ENCODE data around the gene TAF11.

The TAF11 gene

GRCh38 chr6:34836451-34836850, 51.4 kb downstream of the TAF11 start:
- Histone ChIP-seq H3K27ac (ENCODE audit: insufficient read depth in 1 of 2, low read depth in 1 of 2, low read length in 2 of 2, poor library complexity in 1 of 2, severe bottlenecking in 2 of 2) (no peak overlapping the region), H3K9me3 (ENCODE audit: control extremely low read depth in 1 of 5, control insufficient read depth in 4 of 5, insufficient read depth in 2 of 5, low read depth in 1 of 5, low read length in 4 of 5) (no peaks in the 10 kb centered on the region), H3K36me3 (ENCODE audit: control insufficient read depth in 4 of 4, insufficient read depth in 4 of 4, low read length in 3 of 4) (peaks cover 0 to 56% (median 28%) of the 10 kb centered on the region in 4 experiments), H3K4me3 (ENCODE audit: control insufficient read depth in 1 of 7, extremely low read depth in 1 of 7, insufficient read depth in 4 of 7, low read depth in 2 of 7, low read length in 6 of 7) (no peak overlapping the region), H3K27me3 (replicated peaks in 2 of 5; ENCODE audit: control insufficient read depth in 4 of 5, insufficient read depth in 5 of 5, low read length in 4 of 5) (no peaks in the 10 kb centered on the region), H3K4me1 (ENCODE audit: control extremely low read depth in 1 of 4, control insufficient read depth in 4 of 4, insufficient read depth in 4 of 4, low read length in 3 of 4) (peaks cover 0 to 22% (median 5%) of the 10 kb centered on the region in 4 experiments)
- DNase-seq = no peak
- ChIA-PET CTCF (no interaction called here), POLR2A (no interaction called here)
- no CpG with 5 or more reads among the region's 2 CpGs for WGBS (ENCODE audit: insufficient coverage)

- 100% methylated on average over 2 of the region's 4 CpGs for WGBS (ENCODE audit: insufficient coverage)
- no peak for DNase-seq
- no peak overlapping the region for H3K27ac ChIP-seq (ENCODE audit: insufficient read depth in 1 of 2, low read depth in 1 of 2, low read length in 2 of 2, poor library complexity in 1 of 2, severe bottlenecking in 2 of 2)
- H3K36me3 ChIP-seq (ENCODE audit: control insufficient read depth in 4 of 4, insufficient read depth in 4 of 4, low read length in 3 of 4) = peaks cover 0 to 56% (median 28%) of the 10 kb centered on the region in 4 experiments
- no peaks in the 10 kb centered on the region for H3K9me3 ChIP-seq (ENCODE audit: control extremely low read depth in 1 of 5, control insufficient read depth in 4 of 5, insufficient read depth in 2 of 5, low read depth in 1 of 5, low read length in 4 of 5)
- POLR2A ChIA-PET = no interaction called here
- H3K4me3 ChIP-seq (ENCODE audit: control insufficient read depth in 1 of 7, extremely low read depth in 1 of 7, insufficient read depth in 4 of 7, low read depth in 2 of 7, low read length in 6 of 7) = no peak overlapping the region
- H3K4me1 ChIP-seq (ENCODE audit: control extremely low read depth in 1 of 4, control insufficient read depth in 4 of 4, insufficient read depth in 4 of 4, low read length in 3 of 4) = peaks cover 0 to 22% (median 5%) of the 10 kb centered on the region in 4 experiments
- CTCF ChIA-PET = interaction anchor here (1.6 kb wide), 1 partner anchor 45 kb away, joined by 3 read pairs; no protein-coding TSS in a partner anchor
- H3K27me3 ChIP-seq (replicated peaks in 2 of 5; ENCODE audit: control insufficient read depth in 4 of 5, insufficient read depth in 5 of 5, low read length in 4 of 5) = no peaks in the 10 kb centered on the region
Measured at GRCh38 chr6:34836008-34836407, 51.8 kb downstream of the TAF11 start.

- CTCF ChIA-PET = interaction anchor here (0.5 to 1.6 kb wide), 2 partner anchors 10 to 44 kb away, joined by 3 read pairs; no protein-coding TSS in a partner anchor
- H3K36me3 ChIP-seq (ENCODE audit: control insufficient read depth in 4 of 4, insufficient read depth in 4 of 4, low read length in 3 of 4) = peaks cover under 1 to 57% (median 28%) of the 10 kb centered on the region in 4 experiments
- no peak overlapping the region for H3K4me3 ChIP-seq (ENCODE audit: control insufficient read depth in 1 of 7, extremely low read depth in 1 of 7, insufficient read depth in 4 of 7, low read depth in 2 of 7, low read length in 6 of 7)
- peak in 2 of 3 donors; percentile 43 to 45 for DNase-seq
- no peaks in the 10 kb centered on the region for H3K27me3 ChIP-seq (replicated peaks in 2 of 5; ENCODE audit: control insufficient read depth in 4 of 5, insufficient read depth in 5 of 5, low read length in 4 of 5)
- WGBS (ENCODE audit: insufficient coverage) = 87% methylated on average over 3 of the region's 4 CpGs
- no peak overlapping the region for H3K27ac ChIP-seq (ENCODE audit: insufficient read depth in 1 of 2, low read depth in 1 of 2, low read length in 2 of 2, poor library complexity in 1 of 2, severe bottlenecking in 2 of 2)
- peaks cover 0 to 22% (median 5%) of the 10 kb centered on the region in 4 experiments for H3K4me1 ChIP-seq (ENCODE audit: control extremely low read depth in 1 of 4, control insufficient read depth in 4 of 4, insufficient read depth in 4 of 4, low read length in 3 of 4)
- POLR2A ChIA-PET = no interaction called here
- no peaks in the 10 kb centered on the region for H3K9me3 ChIP-seq (ENCODE audit: control extremely low read depth in 1 of 5, control insufficient read depth in 4 of 5, insufficient read depth in 2 of 5, low read depth in 1 of 5, low read length in 4 of 5)
Measured at GRCh38 chr6:34834789-34835518, 52.9 kb downstream of the TAF11 start.

- DNase-seq = no peak
- Histone ChIP-seq H3K27me3 (replicated peaks in 2 of 5; ENCODE audit: control insufficient read depth in 4 of 5, insufficient read depth in 5 of 5, low read length in 4 of 5) (no peaks in the 10 kb centered on the region), H3K4me1 (ENCODE audit: control extremely low read depth in 1 of 4, control insufficient read depth in 4 of 4, insufficient read depth in 4 of 4, low read length in 3 of 4) (peaks cover 0 to 22% (median 5%) of the 10 kb centered on the region in 4 experiments), H3K36me3 (ENCODE audit: control insufficient read depth in 4 of 4, insufficient read depth in 4 of 4, low read length in 3 of 4) (peaks cover 3 to 53% (median 29%) of the 10 kb centered on the region in 4 experiments), H3K9me3 (ENCODE audit: control extremely low read depth in 1 of 5, control insufficient read depth in 4 of 5, insufficient read depth in 2 of 5, low read depth in 1 of 5, low read length in 4 of 5) (no peaks in the 10 kb centered on the region), H3K27ac (ENCODE audit: insufficient read depth in 1 of 2, low read depth in 1 of 2, low read length in 2 of 2, poor library complexity in 1 of 2, severe bottlenecking in 2 of 2) (no peak overlapping the region), H3K4me3 (ENCODE audit: control insufficient read depth in 1 of 7, extremely low read depth in 1 of 7, insufficient read depth in 4 of 7, low read depth in 2 of 7, low read length in 6 of 7) (no peak overlapping the region)
- 100% methylated on average over 1 of the region's 1 CpG for WGBS (ENCODE audit: insufficient coverage)
- ChIA-PET CTCF (no interaction called here), POLR2A (interaction anchor here (0.6 kb wide), 1 partner anchor 282 kb away, joined by 3 read pairs; no protein-coding TSS in a partner anchor)
Measured at GRCh38 chr6:34832942-34833341, 54.9 kb downstream of the TAF11 start.

- Histone ChIP-seq H3K36me3 (ENCODE audit: control insufficient read depth in 4 of 4, insufficient read depth in 4 of 4, low read length in 3 of 4) (peaks cover 11 to 43% (median 25%) of the 10 kb centered on the region in 4 experiments), H3K27me3 (replicated peaks in 2 of 5; ENCODE audit: control insufficient read depth in 4 of 5, insufficient read depth in 5 of 5, low read length in 4 of 5) (no peaks in the 10 kb centered on the region), H3K4me1 (ENCODE audit: control extremely low read depth in 1 of 4, control insufficient read depth in 4 of 4, insufficient read depth in 4 of 4, low read length in 3 of 4) (no peaks in the 10 kb centered on the region), H3K4me3 (ENCODE audit: control insufficient read depth in 1 of 7, extremely low read depth in 1 of 7, insufficient read depth in 4 of 7, low read depth in 2 of 7, low read length in 6 of 7) (no peak overlapping the region), H3K9me3 (ENCODE audit: control extremely low read depth in 1 of 5, control insufficient read depth in 4 of 5, insufficient read depth in 2 of 5, low read depth in 1 of 5, low read length in 4 of 5) (no peaks in the 10 kb centered on the region), H3K27ac (ENCODE audit: insufficient read depth in 1 of 2, low read depth in 1 of 2, low read length in 2 of 2, poor library complexity in 1 of 2, severe bottlenecking in 2 of 2) (no peak overlapping the region)
- no CpG with 5 or more reads among the region's 2 CpGs for WGBS (ENCODE audit: insufficient coverage)
- DNase-seq = no peak
- ChIA-PET POLR2A (no interaction called here), CTCF (interaction anchor here (0.8 kb wide), 1 partner anchor 9 kb away, joined by 3 read pairs; no protein-coding TSS in a partner anchor)
Measured at GRCh38 chr6:34829137-34829536, 58.7 kb downstream of the TAF11 start.
